HG03457 (cell line): Measurements from ENCODE around the gene MAN2B1.
"Not testable (repeated sequence)": the region's sequence is repeated elsewhere in the genome, so short reads cannot be mapped to it uniquely, and the experiment has no call there.

Source experiments
- ATAC-seq: cut with Tn5 transposase; IDR thresholded peaks from one replicate; pipeline ENCODE4 v1.9.1; 2021; ENCODE audit warnings: moderate number of reproducible peaks; ENCODE audit not compliant: unreplicated experiment

MAN2B1 gene

DNA sequence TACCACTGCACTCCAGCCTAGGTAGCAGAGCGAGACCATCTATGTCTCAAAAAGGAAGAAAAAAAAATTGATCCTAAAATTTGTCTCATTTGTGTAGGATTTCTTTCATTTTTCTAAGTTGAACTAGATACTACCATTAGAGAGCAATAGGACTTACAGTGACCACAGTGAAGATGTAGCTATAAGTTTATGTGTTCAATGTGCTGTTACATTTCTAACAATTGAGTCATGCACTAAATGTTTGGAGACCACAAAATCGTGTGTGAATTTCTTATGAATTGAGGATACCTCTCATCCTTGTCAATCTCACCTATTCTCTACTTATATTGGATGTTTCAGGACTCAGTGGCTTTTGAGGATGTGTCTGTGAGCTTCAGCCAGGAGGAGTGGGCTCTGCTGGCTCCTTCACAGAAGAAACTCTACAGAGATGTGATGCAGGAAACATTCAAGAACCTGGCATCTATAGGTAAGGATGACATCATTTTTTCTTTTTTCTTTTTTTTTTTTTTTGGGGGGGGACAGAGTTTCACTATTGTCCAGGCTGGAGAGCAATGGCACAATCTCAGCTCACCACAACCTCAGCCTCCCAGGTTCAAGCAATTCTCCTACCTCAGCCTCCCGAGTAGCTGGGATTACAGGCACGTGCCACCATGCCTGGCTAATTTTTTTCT lies 43.0 kb downstream of the MAN2B1 start:
- ATAC-seq: no peak

DNA sequence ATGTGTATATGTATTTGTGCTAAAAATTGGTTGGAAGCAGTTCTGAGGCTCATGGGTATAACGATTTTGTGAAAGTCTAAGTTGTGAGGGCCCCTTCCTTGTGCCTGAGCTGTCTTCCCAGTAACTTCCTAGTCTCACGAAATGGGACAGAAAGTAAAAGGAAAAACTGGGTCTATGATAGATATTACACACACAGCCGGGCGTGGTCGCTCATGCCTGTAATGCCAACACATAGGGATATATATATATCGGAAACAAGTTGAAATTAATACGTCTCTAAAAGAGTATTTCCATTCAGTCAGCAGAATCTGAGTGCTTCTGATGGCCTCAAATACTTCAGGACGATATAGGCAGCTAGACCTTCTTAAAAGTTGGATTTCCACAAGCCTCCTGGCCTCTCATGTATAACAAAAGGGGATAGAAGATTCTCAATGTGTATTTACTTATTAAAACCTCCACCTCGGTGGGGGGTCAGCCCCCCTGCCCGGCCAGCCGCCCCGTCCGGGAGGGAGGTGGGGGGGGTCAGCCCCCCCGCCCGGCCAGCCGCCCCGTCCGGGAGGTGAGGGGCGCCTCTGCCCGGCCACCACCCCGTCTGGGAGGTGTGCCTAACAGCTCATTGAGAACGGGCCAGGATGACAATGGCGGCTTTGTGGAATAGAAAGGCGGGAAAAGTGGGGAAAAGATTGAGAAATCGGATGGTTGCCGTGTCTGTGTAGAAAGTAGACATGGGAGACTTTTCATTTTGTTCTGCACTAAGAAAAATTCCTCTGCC lies 45.1 kb downstream of the MAN2B1 start:
- not testable (repeated sequence) for ATAC-seq

DNA sequence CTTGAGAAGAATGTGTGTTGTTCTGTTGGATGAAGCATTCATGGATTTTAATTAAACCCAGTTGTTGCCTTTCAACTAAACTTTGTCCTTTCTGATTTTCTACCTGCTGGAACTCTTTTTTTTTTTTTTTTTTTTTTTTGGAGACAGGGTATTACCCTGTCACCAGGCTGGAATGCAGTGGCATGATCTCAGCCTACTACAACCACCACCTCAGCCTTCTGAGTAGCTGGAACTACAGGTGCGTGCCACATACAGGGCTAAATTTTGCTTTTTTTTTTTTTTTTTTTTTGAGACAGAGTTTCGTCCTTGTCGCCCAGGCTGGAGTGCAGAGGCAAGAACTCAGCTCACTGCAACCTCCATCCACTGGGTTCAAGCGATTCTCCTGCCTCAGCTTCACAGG lies 48.9 kb downstream of the MAN2B1 start:
- no peak for ATAC-seq

DNA sequence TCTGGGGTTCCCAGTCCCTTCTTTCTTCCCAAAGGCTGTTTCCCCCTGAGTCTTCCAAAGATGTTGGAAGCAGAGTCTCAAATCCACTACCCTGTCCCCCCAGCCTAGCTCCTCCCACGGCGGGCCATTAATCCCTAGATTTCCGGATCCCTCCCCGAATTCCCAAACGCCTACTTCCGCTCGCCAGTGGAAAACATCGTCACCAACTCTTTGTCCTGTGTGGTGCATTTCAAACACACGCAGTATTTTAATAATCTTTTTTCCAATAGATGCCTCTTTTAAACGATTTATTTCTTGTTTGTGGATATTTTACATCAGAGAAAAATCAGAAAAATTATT lies 55.2 kb downstream of the MAN2B1 start:
- ATAC-seq: no peak

DNA sequence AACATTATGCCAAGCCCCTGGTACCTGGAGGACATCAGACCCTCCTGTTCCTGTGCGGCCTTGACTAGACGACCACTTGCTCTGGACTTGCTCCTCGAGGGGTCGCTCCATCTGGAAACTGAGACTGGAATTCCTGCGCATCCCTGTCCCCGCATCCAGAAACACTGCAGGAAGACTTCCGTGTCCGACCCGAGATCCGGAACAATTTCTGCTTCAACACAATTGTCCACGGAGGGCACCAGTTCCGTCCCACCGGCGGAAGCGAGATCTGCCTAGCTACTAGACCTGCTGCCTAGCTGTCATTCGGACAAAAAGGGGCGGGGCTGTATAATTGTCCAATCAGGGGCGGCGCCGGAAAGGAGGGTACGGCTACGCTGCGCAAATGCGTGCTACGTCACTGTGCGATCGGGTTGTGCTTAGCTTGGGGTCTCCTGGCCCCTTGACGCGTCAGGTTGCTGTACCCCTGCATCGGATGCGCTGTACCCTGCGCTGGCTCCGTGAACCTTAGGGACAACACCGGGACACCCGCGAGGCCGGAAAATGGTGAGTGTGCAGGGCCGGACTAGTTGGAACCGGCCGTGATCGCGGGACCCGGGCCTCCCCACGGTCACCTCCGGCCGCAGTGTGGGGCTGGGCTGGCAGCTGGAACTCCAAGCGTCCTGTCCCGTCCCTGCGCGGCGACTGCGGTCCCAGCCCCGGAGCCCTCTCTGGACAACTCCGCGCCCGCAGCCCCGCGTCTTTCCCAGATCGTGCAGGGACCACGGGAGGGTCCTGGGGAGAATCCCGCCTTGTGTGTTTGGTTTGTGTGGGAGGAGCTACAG lies 55.8 kb downstream of the MAN2B1 start, which contains the start of the genes ZNF490 and ZNF791:
Gene ZNF490 (minus strand): TSS at position 274 of the 821 bp plus-strand sequence. CDS start 133 bp downstream, at position 141.
Gene ZNF791 (plus strand): TSS at position 381 of the 821 bp plus-strand sequence. CDS start 160 bp downstream, at position 541.
- peak; percentile 41 for ATAC-seq

DNA sequence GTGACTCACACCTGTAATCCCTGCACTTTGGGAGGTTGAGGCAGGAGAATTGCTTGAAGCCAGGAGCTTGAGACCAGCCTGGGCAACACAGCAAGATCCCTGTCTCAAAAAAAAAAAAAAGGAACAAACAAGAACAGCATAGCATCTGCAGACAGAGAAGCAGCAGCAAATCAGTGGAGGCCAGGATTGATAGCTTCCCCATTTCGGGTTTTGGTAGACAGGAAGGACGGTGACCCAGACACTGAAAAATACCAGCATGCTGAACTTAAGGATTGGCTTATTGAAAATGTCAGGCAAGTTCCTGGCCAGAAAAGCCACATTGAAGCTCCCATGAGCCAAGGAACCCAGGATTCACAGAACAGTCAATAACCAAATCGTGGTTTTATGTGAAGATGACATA lies 58.9 kb downstream of the MAN2B1 start:
- no peak for ATAC-seq

DNA sequence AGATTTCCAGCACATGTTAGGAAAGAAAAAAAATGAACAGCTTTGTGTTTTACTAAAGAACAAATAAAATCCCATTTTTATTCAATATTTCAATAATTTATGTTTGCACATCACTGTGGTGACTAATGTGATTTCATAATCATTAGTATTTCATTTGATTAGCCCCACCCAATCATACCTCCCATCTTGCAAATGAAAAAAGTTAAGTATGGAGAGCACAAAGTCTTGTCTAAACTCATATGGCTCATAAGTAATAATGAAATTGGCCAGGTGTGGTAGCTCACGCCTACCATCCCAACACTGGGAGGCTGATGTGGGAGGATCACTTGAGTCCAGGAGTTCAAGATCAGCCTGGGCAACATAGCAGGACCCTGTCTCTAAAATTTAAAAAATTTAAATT lies 59.7 kb downstream of the MAN2B1 start:
- no peak for ATAC-seq

DNA sequence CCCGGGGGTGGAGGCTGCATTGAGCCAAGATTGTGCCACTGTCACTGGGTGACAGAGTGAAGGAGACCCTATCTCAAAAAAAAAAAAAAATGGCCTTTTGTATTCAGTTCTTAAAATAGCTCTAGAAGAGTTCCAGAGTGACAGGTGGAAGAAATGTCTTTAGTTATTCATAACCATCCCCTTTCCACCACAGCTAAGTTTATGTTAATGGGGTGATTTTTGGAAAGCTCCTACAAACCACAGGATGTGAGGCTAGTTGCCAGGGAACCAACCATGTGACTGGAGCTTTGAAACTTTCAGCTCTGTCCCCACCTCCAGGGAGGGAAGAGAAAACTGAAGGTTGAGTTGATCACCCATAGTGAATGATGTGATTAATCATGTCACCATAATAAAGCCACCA lies 62.8 kb downstream of the MAN2B1 start:
- ATAC-seq: no peak

DNA sequence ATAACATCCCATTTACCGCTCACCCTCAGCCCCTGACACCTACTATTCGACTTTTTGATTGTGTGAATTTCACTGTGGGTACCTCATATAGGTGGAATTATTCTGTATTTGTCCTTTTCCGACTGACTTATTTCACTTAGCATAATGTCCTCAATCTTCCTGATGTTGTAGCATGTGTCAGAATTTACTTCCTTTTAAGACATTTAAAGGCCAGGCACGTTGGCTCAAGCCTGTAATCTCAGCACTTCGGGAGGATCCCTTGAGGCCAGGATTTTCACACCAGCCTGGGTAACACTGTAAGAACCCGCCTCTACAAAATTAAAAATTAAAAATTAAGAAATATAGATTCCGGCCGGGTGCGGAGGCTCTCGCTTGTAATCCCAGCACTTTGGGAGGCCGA lies 68.9 kb downstream of the MAN2B1 start:
- ATAC-seq: no peak

DNA sequence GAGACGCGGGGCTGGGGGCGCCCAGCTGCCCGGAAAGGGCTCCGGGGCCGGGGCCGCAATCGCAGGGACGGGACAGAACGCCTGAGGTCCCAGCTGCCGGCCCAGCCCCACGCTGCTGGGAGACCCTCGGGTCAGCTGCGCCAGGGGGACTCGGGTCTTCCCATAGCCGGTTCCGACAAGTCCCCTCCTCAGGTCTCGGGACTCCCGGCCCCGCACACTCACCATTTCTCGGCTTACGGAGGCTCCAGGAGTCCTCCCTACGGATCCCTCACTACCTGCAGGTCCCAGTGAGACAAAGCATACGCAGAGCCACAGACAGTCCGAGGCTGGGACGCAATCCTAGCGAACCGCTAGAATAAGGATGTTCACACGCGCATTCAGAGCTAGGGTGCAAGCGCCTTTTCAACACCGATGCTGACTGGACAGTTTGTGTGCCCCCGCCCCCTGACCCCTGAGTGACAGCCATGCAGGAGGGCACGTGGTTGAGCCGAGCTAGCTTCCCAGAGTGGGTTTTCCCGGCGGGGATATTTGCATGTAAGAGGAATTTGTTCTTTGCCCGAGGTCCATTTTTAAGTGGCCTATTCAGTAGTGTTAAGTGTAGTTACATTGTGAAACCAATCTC lies 69.5 kb downstream of the MAN2B1 start:
- ATAC-seq: no peak
